GM19395 (cell line): Measurements from ENCODE around the gene YDJC.
"Not testable (repeated sequence)": the region's sequence is repeated elsewhere in the genome, so short reads cannot be mapped to it uniquely, and the experiment has no call there.

Experiments
- ATAC-seq: cut with Tn5 transposase; IDR thresholded peaks from one replicate; pipeline ENCODE4 v1.9.1; 2021; ENCODE audit warnings: mild to moderate bottlenecking, moderate library complexity; ENCODE audit not compliant: unreplicated experiment

Gene YDJC

DNA sequence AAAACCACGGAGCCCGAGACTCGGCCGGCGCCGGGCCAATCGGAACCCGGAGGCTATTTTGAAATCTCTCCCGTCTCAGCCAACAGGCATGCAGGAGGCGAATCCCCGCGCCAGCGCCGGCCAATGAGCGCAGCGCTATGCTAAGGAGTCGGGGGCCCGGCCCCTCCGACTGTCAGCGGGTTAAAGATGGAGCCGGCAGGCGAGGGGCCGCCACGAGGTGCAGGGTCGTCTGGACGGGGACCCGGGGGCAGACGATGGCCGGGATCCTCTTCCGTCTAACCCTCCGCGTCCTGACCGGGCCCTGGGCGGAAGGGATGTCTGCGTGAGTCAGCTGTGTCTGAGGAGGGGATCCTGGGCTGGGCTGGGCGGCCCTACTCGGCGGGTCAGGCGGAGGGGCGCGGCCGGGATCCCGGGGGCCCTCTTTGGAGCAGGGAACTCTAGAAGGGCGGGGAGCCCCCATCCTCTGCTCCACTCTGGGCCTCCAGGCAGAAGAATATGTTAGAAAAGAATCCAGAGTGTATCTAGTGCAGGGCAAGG lies 22.3 kb upstream of the YDJC start:
- peak; percentile 84 for ATAC-seq

DNA sequence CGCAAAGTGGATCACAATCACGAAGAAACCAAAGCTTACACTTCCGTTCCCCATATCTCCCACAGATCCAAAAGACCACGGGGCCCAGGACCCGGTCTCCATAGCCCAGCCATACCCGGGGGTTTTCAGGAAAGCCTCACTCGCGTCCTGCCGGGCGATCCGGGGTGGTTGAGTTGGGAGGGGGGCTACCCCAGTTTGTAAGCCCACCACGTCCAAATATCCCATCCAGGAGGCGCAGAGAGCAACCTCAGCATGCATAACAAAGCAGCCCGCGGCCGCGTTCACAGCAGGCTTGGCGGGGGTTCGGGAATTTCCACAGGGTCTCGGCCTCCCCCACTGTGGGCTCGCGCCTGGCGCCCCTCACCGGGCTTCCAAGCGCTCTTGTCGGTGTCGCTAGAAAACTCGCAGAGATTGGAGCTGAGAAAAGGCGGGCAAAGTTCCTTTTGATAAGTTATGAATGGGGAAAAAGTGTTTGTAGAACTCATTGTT lies 21.7 kb upstream of the YDJC start:
- peak; percentile 18 for ATAC-seq

GRCh38 chr22:21650823-21651520 lies 21.1 kb upstream of the YDJC start:
- ATAC-seq: no peak

DNA sequence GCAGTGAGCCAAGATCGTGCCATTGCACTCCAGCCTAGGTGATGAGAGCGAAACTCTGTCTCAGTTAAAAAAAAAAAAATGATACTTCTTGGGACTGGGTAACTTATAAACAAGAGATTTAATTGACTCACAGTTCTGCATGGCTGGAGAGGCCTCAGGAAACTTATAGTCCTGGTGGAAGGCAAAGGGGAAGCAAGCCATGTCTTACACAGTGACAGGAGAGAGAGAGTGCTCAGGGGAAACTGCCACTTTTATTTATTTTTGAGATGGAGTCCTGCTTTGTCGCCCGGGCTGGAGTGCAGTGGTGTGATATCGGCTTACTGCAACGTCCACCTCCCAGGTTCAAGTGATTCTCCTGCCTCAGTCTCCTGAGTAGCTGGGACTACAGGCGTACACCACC lies 20.5 kb upstream of the YDJC start:
- no peak for ATAC-seq

DNA sequence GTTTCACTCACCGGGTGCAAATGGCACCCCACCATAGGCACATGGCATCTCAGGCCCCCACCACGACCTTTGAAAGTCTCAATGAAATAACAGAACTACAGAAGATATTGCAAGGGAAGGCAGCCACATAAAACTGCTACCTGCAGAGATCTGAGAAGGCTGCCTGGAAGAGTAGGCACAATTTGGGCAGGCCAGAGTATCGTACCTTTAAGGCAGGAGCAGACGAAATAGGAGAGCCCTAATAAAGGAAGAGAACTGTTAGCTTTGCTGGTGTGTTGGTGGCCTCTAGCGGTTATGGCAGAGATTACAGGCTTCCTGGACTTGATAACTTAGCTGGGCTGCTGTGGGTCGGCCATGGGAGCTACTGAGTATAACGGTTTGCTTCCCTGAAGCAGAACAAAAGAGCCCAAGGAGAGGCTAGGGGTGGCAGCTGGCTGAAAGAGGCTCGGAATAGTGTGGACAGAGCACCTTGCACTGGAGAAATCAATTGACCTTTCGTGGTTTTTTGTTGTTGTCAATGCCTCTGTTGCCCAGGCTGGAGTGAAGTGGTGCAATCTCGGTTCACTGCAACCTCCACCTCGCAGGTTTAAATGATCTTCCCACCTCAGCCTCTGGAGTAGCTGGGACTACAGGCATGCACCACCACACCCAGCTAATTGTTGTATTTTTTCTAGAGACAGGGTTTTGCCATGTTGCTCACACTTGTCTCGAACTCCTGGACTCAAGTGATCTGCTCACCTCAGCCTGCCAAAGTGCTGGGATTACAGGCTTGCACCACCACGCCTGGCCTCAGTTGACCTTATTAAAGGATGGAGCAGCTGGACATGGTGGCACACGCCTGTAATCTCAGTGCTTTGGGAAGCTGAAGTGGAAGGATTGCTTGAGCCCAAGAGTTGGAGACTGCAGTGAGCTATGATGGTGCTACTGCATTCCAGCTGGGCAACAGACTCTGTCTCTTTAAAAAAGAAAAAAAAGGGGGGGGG lies 17.1 kb upstream of the YDJC start:
- no peak for ATAC-seq

- ATAC-seq: not testable (repeated sequence)
These were observed 15.7 kb upstream of the YDJC start for GRCh38 chr22:21645513-21645912.

- ATAC-seq: no peak
These were observed 13.9 kb upstream of the YDJC start for GRCh38 chr22:21643533-21644357.

DNA sequence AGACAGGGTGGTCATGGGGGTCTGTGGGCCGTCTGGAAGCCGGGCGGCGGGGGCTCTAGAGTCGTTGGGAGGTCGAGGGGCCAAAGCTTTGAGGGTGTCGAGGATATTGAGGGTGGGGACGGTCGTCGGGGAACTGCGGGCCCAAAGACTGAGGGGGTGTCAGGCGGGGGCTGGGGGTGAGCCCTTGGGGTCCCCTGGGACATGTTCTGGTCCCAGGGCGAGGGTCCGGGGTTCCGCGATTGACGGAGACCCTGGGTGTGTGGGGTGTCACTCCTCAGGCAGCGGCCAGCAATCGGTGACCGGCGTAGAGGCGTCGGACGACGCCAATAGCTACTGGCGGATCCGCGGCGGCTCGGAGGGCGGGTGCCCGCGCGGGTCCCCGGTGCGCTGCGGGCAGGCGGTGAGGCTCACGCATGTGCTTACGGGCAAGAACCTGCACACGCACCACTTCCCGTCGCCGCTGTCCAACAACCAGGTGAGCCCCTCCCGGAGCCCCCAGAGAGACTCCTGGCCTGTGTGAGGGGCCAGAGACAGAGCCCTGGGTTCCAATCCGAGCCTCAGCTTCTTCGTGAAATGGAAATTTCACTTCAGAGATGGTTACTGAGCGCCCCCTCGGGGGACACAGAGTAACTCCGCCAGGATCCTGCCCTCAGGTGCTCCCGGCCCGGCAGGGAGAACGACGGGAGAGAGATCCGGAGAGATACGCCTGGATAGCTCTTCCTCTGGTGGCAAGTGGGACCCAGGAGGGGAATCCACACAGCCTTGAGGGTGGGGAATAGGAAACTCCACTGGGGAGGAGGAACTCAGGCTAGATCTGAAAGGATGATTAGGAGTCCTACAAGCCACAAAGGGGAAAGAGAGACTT lies 13.0 kb upstream of the YDJC start:
- no peak for ATAC-seq

DNA sequence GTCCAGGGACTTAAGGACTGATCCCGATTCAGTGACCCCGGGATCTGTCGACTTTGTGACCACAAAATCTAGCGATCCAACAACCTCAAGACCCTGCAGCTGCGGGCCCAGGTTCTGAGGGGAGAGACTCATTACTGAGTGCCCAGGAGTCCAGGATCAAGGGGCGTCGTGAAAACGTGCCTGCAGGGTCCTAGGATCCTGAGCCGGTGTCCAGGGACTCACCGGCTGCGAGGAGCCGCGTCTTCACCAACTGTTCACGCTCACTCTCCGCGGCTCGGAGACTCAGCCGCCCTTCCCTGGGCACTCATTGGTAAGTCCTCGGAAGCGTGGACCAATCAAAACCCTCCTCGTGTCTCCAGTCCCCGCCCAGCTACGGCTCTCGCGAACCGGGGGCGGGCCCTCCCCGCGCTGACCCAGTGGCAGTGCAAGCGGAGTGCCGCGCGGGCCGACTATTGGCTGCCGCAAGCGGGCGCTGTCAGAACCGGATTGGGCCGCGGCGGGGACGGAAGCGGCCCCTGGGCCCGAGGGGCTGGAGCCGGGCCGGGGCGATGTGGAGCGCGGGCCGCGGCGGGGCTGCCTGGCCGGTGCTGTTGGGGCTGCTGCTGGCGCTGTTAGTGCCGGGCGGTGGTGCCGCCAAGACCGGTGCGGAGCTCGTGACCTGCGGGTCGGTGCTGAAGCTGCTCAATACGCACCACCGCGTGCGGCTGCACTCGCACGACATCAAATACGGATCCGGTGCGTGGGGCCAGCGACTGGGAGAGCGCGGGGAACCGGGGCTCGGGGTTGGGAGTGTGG lies 12.2 kb upstream of the YDJC start, which contains the start of gene SDF2L1:
Gene SDF2L1, plus strand, starts transcription at position 514 of the 795 bp plus-strand sequence. Its CDS starts 35 bp downstream, at position 549.
- ATAC-seq: peak; percentile 90

DNA sequence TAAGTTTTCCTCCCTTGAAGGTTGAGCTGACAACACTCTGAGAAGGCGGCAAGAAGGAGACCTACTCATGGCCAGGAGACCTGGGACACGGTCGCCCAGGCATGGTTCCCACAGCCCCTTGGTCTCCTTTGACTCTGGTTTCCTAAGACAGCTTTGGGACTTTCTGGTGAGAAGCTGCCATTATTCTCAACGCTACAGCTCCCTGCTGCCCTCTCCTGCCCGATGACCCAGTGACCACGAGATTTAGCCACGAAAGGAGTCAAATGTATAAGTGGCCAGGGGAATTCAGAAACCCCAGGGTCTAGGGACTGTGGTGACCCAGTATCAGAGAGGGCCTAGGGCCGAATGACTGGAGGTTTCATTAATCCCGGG lies 11.6 kb upstream of the YDJC start:
- peak; percentile 11 for ATAC-seq

DNA sequence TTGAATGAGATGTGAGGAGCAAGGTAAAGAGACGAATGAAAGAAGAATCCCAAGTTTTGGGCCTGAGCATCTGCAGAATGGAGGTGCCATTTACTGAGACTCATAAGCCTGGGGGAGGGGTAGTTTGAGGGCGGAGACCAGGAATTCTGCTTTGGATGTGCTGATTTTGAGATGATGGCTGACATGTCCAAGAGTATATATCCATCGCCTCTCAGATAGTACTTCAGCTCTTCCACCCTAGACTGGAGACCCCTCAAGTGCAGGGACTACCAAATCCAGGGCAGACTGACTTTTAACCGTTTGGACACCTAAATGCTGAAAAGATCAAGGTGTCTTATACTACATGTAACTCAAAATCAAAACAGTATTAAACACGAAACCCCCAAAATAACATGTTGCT lies 11.0 kb upstream of the YDJC start:
- no peak for ATAC-seq

DNA sequence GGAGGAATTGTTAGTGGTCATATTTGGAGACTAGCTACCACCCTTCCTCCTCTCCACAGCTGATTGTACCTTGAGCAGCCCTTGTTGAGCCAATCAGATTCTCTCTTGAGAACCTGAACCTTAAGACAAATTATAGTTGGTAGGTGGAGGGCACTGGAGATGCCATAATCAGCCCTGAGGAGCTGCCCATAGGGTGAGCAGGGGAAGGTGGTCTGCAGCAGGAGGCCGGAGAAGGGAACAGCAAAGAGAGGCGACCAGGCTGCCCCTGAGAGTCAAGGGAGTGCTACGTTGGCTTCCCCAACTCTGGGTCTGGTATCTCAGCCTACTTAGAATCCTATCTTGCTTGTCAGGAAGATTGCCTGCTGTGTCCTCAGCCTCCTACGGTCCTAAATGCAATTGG lies 9.5 kb upstream of the YDJC start:
- ATAC-seq: no peak

GRCh38 chr22:21637450-21637849 lies 7.6 kb upstream of the YDJC start:
- ATAC-seq: not testable (repeated sequence)

- no peak for ATAC-seq
These were observed 6.9 kb upstream of the YDJC start for GRCh38 chr22:21636629-21637218.

DNA sequence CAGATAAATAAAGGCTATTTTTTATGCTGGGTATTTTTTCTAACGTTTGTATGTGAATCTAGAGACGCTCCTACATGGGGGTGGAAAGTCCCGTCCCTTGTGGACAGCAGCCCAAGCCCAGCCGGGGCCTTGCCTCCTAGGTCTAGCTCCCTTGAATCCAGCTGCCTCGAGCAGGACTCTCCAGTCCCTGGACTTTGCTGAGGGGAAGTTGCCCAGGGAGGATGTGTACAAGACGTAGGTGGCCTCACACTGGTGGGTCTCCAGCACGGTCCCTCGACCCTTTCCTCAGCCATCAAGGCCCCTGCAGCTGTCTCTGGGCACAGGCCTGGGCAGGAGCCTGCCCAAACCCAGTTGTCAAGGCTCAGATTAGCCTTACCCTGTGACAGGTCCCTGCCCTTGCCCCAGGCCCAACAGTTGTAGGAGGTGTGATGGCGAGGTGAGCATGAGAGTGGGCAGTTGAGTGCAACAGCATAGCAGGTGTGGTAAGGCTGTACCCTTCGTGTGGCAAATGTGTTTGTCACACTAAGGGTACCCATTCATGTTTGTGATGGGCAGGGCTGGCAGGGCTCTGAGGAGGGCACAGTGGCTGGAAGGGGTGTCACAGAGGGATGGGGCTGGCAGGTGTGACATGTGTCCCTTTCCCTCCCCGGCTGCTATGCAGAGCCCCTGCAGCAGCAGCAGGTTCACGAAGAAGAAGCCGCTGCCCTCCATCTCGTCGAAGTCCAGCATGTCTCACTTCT lies 6.1 kb upstream of the YDJC start:
- ATAC-seq: no peak

- no peak for ATAC-seq
These were observed 5.0 kb upstream of the YDJC start for GRCh38 chr22:21634844-21635243.

- ATAC-seq: no peak
These were observed 4.3 kb upstream of the YDJC start for GRCh38 chr22:21634081-21634480.

- no peak for ATAC-seq
These were observed 3.7 kb upstream of the YDJC start for GRCh38 chr22:21633481-21633880.
